HL-60 (cell line): ENCODE measurements around the gene LNPEP.

Source experiments
- DNase-seq, 2 experiments: peaks; one replicate each; pipeline ENCODE4 v3.0.0-alpha.2; 2010 to 2020; ENCODE audit warnings: low read depth in 1 of 2, low spot score in 1 of 2
- H3K27ac ChIP-seq: fragments of 250-450 bp; sonication (Bioruptor Pico); replicated peaks from 2 replicates; pipeline ENCODE4 v1.5.1; 2020; ENCODE audit warnings: mild to moderate bottlenecking, moderate library complexity
- H3K27me3 ChIP-seq: fragments of 250-450 bp; sonication (Bioruptor Pico); 2 replicates; pipeline ENCODE4 v1.5.1; 2021; ENCODE audit warnings: mild to moderate bottlenecking, moderate library complexity; ENCODE audit not compliant: insufficient read depth, poor library complexity, severe bottlenecking
- H3K4me3 ChIP-seq: replicated peaks from 2 replicates; pipeline ENCODE4 v1.5.1; 2011; ENCODE audit warnings: mild to moderate bottlenecking, control low read depth, low read length; ENCODE audit not compliant: insufficient read depth
- CTCF ChIP-seq: IDR thresholded peaks from one replicate; pipeline ENCODE4 v1.5.1; 2011; ENCODE audit warnings: low read length, control low read depth, inconsistent platforms; ENCODE audit not compliant: insufficient read depth
- GABPA ChIP-seq: IDR thresholded peaks from 2 replicates; pipeline ENCODE4 v1.6.1; 2012; ENCODE audit warnings: low read depth
- POLR2AphosphoS5 ChIP-seq: IDR thresholded peaks from 2 replicates; pipeline ENCODE4 v1.6.1; 2012; ENCODE audit warnings: low read depth
- REST ChIP-seq: IDR thresholded peaks from 2 replicates; pipeline ENCODE4 v1.6.1; 2012; ENCODE audit warnings: low read depth; ENCODE audit not compliant: insufficient replicate concordance
- SPI1 ChIP-seq: IDR thresholded peaks from 2 replicates; pipeline ENCODE4 v1.6.1; 2012; ENCODE audit warnings: low read depth, mild to moderate bottlenecking, borderline replicate concordance

LNPEP gene

DNA sequence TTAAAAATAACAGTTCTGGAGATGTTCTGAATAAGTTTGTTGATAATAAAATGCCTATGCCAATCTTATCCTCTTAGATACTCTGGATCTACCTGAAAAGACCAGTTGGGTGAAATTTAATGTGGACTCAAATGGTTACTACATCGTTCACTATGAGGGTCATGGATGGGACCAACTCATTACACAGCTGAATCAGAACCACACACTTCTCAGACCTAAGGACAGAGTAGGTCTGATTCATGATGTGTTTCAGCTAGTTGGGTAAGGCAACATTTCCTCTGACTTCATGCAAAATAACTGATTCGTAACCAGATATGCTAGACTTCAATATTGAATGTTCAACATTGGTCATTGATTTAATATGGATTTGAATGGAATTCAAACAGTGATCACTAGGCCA, 32.6 kb upstream of the LNPEP start:
- H3K4me3 ChIP-seq = no peak overlapping the region
- DNase-seq = no peak
- H3K27ac ChIP-seq = no peak overlapping the region
- TF ChIP-seq GABPA = no peak
- no peak for TF ChIP-seq CTCF
- no peak for TF ChIP-seq SPI1
- TF ChIP-seq POLR2AphosphoS5 = no peak
- no peak for TF ChIP-seq REST
- H3K27me3 ChIP-seq = no peaks in the 10 kb centered on the region

GRCh38 chr5:96904054-96904931, 31.6 kb upstream of the LNPEP start:
- TF ChIP-seq POLR2AphosphoS5 (no peak), REST (no peak), GABPA (no peak), CTCF (no peak), SPI1 (peak; percentile 72)
- H3K27me3 ChIP-seq = no peaks in the 10 kb centered on the region
- no peak for DNase-seq
- H3K4me3 ChIP-seq = no peak overlapping the region
- H3K27ac ChIP-seq = no peak overlapping the region

DNA sequence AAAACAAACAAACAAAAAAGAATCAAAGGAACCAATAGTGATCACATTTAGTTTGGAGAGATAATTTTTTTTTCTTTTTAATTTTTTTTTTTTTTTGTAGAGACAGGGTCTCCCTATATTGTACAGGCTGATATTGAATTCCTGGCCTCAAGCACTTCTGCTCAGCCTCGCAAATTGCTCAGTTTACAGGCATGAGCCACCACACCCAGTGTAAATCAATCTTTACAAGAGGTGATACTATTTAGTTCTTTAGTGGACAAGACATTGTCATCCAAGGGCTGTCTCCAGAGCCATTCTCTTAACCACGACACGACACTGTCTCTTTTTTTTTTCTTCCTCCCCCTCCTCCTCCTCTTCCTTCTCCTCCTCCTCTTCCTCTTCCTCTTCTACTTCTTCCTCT, 30.0 kb upstream of the LNPEP start:
- Histone ChIP-seq H3K27ac (no peak overlapping the region), H3K27me3 (no peaks in the 10 kb centered on the region), H3K4me3 (no peak overlapping the region)
- no peak for TF ChIP-seq GABPA
- no peak for DNase-seq

- no peak overlapping the region for H3K27ac ChIP-seq
- H3K27me3 ChIP-seq = no peaks in the 10 kb centered on the region
- no peak for DNase-seq
- no peak overlapping the region for H3K4me3 ChIP-seq
- no peak for TF ChIP-seq GABPA
- TF ChIP-seq CTCF = no peak
- TF ChIP-seq POLR2AphosphoS5 = no peak
- no peak for TF ChIP-seq REST
- no peak for TF ChIP-seq SPI1
These were observed 26.9 kb upstream of the LNPEP start for GRCh38 chr5:96909003-96909402.
